ENCODE measurements around the gene TGFBRAP1.

The TGFBRAP1 gene

DNA sequence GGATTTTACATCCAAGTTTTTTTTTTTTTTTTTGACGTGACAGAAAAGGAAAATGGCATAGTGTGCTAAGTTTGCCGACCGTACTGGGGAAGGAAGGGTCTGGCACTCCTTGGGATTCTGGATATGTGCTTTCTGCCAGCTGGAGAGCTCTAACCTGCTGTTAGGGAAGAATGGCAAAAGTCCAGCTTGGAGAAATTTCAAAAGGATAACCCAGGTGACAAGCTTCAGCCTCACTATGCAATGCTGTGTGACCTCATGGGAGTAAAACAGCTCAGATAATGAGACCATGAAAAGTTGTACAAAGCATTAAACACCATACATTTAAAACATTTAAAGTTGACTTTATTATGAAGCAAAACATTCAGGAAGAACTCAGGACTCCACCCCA lies 98.3 kb downstream of the TGFBRAP1 start:
- DNase-seq, result no peak

- DNase-seq, result no peak
These were observed 105.1 kb downstream of the TGFBRAP1 start for GRCh38 chr2:105224444-105224843.

GRCh38 chr2:105220604-105221003 lies 108.9 kb downstream of the TGFBRAP1 start:
- no peak for DNase-seq

GRCh38 chr2:105215586-105216192 lies 113.8 kb downstream of the TGFBRAP1 start:
- DNase-seq, result no peak
